ENCODE results near the gene AXIN1.
A peak's percentile ranks its signal among the peaks of the same experiment; 100 is the strongest.
"Not testable (repeated sequence)": the region's sequence is repeated elsewhere in the genome, so short reads cannot be mapped to it uniquely, and the experiment has no call there.

Gene AXIN1

GRCh38 chr16:369866-370436 is 17.4 kb upstream of the AXIN1 start:
- H3K4me3 ChIP-seq (ENCODE audit: low read depth, low read length): peak overlapping the region; percentile 50

DNA sequence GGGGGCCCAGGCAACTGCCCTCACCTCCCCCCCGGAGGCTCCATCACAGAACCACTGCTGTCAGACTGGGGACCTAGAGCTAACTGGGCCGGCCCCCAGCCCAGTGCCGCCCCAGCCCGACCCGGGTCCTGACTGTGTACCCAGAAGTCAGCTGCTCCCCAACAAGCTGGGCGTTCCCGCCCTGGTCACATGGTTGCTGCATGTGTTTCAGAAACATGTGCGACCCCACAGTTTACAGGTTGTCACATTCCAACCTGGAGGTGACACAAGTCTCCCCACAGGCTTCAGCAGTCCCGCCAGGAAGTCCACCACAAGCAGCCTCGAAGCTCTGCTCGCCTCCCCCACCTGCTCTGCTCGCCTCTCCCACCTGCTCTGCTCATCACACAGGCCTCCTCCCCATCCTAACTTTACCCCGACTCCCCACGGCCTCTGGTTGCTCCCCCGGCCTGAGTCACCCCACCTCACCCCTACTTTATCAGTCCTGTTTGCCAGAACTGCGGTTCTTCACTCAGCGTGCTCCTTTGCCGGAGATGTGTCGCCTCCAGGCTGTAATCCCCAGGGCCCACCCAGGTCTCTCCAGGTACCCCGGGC is 16.8 kb upstream of the AXIN1 start:
- peak overlapping the region; percentile 50 for H3K4me3 ChIP-seq (ENCODE audit: low read depth, low read length)

DNA sequence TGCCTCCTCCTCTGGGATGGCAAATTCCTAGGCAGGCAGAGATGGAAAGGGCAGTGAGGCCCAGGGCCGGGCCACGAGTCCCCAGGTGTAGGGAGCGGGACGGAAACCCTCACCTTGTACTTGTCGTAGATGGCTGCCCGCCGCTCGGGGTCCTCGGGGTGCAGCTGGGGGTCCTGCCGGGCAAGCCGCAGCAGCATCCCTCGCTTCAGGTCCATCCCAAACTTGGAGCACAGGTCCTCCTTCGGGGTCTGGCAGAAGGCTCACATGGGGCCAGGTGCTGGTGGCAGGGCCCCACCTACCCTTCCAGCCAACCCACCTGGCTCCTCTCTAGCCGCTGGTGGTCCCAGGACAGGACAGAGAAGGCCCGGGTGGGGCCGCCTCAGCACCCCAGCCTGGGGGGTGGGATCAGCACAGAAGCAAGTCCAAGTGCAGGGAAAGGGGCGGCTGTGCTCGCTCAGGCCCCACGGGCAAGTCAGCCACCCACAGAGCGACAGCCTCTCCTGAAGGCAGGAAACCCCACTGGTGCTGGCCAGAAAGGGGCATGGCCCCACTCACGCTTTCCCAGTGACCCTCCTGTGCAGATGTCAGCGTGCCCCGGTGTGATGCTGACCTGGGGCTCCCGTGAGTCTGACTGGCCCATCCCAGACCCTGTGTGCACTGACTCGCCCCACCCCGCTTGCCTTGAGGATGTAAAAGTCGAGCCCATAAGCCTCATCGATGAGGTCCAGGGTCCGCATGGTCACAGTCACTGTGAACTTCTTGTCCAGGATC is 16.1 kb upstream of the AXIN1 start:
- no peak overlapping the region for H3K4me3 ChIP-seq (ENCODE audit: low read depth, low read length)

DNA sequence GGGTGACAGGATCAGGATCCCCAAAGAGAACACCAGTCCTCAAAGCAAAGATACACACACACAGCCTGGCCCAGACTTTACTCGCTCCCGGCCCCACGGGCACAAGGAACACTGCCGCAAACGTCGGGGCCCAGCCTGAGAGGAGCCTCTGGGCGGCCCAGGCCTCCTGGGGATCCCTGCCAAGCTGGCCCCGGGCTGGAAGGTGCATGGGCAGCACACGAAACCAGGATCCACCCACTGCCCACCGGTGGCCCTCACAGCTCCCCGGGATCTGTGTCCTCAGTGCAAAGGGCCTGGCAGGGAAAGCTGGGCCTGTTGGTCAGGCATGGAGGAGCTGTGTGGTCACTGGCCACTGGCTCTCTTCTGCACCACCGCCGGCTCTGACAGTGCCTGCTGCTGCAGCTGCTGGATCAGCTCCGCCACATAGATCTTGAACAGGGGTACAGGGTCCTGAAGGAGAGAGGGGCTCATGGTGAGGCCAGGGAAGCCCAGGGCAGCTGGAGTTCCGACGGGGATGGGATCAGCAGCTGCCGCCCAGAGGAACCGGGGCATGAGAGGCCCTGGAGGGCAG is 14.9 kb upstream of the AXIN1 start:
- H3K4me3 ChIP-seq (ENCODE audit: low read depth, low read length): no peak overlapping the region

GRCh38 chr16:366476-366875 is 14.0 kb upstream of the AXIN1 start:
- H3K4me3 ChIP-seq (ENCODE audit: low read depth, low read length): no peak overlapping the region

DNA sequence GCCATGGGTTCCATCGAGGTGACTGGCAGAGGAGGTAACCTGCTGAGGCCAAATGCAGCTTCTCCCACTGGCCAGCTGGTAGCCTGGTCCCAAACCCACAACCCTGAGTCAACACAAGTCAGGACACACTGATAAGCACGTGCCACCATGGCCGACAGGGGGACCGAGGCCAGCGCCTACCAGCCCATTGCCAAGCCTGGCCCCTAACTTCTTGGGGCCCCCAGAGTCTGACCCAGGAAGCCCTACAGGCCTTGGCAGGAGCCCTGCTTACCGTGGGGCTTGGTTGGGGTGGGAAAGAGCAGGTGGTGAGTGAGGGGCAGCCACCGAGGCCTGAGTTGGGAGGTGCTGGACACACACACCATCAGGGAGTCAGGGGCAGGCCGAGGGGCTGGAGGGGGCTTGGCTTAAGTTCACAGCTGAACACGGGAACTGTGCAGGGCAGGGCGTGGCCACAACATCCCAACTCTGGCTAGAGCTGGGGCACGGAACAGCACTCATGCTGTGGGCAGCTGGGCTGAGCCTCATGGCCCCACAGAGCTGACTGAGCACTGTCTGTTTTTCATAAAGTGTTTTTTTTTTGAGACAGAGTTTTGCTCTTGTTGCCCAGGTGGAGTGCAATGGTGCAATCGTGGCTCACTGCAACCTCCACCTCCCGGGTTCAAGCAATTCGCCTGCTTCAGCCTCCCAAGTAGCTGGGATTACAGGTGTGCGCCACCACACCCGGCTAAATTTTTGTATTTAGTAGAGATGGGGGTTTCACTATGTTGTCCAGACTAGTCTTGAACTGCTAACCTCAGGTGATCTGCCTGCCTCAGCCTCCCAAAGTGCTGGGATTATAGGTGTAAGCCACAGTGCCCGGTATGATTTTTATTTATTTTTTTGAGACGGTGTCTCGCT is 12.3 kb upstream of the AXIN1 start:
- no peak overlapping the region for H3K4me3 ChIP-seq (ENCODE audit: low read depth, low read length)

GRCh38 chr16:363766-364490 is 11.4 kb upstream of the AXIN1 start:
- H3K4me3 ChIP-seq (ENCODE audit: low read depth, low read length): no peak overlapping the region

DNA sequence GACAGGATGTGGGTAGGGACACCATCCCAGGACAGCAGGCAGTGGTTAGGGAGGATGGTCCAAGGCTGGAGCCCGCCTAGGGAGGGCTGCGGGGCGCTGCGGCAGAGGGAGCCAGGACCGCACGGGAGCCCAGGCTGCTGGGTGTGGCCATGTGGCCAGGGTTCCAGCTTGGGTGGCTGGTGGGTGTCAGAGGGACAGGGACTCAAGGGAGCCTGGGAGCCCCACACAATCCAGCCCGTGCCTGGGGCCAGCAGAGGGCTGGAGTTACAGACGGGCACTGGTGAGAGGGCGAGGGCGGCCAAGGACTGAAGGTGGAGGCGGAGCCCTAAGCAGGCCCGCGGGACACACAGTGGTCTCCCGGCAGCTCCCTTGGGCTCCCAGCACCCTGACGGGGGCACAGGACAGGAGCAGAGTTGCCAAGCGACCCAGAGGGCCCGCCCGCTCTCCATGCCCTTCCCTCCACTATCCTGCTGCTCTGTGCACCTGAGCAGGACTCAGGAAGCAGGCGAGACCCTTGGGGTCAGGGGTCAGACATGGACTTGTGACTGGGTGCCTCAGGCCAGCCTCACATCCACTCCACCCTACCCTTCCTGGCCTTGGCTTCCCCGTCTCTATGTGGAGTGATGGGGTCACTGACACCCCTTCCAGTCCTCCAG is 10.7 kb upstream of the AXIN1 start:
- H3K4me3 ChIP-seq (ENCODE audit: low read depth, low read length): no peak overlapping the region

DNA sequence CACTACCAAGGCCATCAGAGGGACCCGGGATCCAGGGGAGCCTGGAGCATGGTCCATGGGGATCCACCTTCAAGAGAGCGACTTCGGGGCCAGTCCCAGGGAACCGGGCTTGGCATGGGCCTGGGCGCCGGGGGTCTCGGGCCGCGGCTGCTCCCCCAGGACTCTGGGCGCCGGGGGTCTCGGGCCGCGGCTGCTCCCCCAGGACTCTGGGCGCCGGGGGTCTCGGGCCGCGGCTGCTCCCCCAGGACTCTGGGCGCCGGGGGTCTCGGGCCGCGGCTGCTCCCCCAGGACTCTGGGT is 10.1 kb upstream of the AXIN1 start:
- not testable (repeated sequence) for H3K4me3 ChIP-seq (ENCODE audit: low read depth, low read length)

- no peak overlapping the region for H3K4me3 ChIP-seq (ENCODE audit: low read depth, low read length)
Observed at GRCh38 chr16:361872-362701, 9.6 kb upstream of the AXIN1 start.

- H3K4me3 ChIP-seq (ENCODE audit: low read depth, low read length): no peak overlapping the region
Observed at GRCh38 chr16:361341-361871, 8.9 kb upstream of the AXIN1 start.

DNA sequence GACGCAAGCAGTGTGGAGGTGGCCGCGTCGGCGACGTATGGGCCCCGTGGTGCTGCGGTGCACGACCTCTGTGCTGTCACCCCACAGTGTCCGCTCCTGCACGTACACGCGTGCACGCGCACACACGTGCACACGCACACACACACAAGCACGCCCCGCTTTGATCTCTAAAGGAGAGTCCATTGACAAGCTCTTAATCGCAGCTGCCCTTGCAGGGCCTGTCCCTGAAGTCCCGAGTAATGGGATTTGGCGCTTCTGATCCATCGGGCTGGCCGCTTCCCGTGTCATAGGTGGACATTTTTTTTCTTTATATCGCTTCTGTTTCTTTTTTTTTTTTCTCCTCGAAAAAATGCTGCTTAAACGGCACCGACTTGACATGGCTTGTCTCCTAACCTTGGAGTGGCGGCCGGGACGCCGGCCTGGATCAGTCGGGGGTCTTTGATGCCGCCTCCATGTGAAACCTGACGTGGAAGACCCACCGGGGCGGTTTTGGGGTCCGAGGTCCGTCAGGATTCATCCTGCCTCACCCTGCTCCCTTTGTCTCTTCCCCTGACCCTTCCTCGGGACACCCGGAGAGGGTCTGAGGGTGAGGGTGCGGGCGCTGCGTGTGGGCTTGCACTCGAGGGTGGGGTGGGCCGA is 8.3 kb upstream of the AXIN1 start:
- no peak overlapping the region for H3K4me3 ChIP-seq (ENCODE audit: low read depth, low read length)

GRCh38 chr16:359871-360697 is 7.6 kb upstream of the AXIN1 start:
- H3K4me3 ChIP-seq (ENCODE audit: low read depth, low read length): no peak overlapping the region

- no peak overlapping the region for H3K4me3 ChIP-seq (ENCODE audit: low read depth, low read length)
Observed at GRCh38 chr16:359067-359763, 6.7 kb upstream of the AXIN1 start.

DNA sequence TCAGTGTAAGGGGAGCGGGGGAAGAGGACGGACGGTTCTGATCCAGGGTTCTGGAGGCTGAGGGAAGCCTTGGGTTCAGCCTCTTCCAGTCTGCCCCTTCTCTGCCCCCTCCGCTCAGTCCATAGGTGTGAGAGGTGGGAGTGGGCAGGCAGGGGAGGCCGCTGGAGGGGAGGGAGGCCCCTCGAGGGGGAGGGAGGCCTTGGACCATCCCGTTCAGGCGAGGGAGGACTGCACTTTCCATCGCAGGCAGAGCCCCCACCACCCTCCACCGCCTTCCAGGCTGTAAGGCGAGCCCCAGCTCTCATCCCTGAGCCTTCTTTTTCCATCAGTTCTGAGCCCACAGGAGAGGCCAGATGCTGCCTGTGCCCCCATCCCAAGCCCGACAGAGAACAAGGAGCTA is 4.2 kb upstream of the AXIN1 start:
- no peak overlapping the region for H3K4me3 ChIP-seq (ENCODE audit: low read depth, low read length)

- no peak overlapping the region for H3K4me3 ChIP-seq (ENCODE audit: low read depth, low read length)
Observed at GRCh38 chr16:354971-355461, 2.5 kb upstream of the AXIN1 start.

Measured in iPS-11a (cell line).